ENCODE measurements around the gene PUS1.
A peak's percentile ranks its signal among the peaks of the same experiment; 100 is the strongest.

PUS1 gene

DNA sequence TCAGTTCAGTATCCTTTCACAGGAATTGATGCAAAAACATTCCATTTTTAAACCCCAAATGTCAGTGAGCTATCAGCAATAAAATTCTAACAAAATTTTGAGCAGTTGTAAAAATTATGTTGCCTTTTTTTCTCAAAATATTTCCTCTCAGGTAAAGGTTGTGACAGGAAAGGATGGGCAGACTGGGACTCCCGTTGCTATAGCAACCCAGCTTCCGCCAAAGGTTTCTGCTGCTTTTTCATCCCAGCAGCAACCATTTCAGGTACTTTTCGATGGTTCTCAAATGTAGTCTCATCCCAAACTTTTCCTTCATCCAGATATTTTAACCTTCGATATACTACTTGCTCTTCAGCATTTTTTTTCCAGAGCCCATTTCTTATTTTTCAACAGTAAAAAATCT is 34.3 kb downstream of the PUS1 start:
- DNase-seq: peak in 1 of 2 donors; percentile 46

GRCh38 chr12:131965073-131965472 is 36.0 kb downstream of the PUS1 start:
- DNase-seq: no peak

DNA sequence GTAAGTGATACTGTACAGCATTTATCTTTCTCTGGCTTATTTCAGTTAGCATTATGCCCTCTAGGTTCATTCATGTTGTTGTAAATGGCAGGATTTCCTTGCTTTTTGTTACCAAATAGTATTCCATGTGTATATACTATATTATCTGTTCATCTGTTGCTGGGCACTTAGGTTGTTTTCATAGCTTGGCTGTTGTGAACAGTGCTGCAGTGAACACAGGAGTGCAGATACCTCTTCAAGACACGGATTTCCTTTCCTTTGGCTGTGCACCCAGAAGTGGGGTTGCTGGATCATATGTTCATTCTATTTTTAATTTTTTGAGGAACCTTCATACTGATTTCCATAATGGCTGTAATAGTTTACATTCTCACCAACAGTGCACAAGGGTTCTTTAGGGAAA is 42.1 kb downstream of the PUS1 start:
- no peak for DNase-seq

GRCh38 chr12:131975228-131975627 is 46.2 kb downstream of the PUS1 start:
- no peak for DNase-seq

DNA sequence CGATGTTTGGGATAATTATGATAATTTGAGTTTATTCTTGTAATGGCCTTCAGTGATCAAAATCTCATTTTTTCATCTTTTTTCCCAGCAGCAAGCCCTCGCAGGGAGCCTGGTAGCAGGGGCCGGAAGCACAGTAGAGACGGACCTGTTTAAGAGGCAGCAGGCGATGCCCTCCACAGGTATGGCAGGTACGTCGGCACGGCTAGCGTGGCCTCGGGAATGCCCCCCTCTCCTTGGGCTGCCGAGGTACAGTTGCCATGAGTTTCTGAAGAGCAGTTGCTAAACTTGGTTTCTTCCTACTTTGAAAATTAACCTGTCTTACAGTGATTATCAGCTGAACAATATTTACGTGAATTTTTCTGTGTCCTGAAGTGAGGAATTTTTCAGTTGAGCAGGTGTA is 50.5 kb downstream of the PUS1 start:
- DNase-seq: no peak

- DNase-seq: no peak
Measured at GRCh38 chr12:131980263-131980662, 51.2 kb downstream of the PUS1 start.

GRCh38 chr12:131981388-131981787 is 52.3 kb downstream of the PUS1 start:
- no peak for DNase-seq

GRCh38 chr12:131982041-131982440 is 53.0 kb downstream of the PUS1 start:
- no peak for DNase-seq

DNA sequence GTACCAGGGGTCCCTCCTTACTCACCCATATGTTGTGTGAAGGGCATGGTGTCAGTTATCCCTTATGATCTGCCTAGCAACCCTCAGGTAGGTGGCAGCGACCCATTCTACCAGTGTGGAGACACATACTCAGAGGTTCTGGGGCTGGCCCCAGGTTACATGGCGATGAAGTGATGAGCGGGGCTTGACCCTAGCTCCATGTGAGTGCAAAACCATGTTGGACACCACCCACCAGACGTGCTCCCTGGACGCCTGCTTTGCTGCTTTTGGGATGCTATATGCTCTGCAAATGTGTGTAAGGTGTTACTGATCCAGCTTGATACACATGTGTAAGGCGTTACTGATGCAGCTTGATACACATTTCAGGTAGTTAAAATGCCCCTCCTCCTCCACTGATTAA is 54.0 kb downstream of the PUS1 start:
- no peak for DNase-seq

DNA sequence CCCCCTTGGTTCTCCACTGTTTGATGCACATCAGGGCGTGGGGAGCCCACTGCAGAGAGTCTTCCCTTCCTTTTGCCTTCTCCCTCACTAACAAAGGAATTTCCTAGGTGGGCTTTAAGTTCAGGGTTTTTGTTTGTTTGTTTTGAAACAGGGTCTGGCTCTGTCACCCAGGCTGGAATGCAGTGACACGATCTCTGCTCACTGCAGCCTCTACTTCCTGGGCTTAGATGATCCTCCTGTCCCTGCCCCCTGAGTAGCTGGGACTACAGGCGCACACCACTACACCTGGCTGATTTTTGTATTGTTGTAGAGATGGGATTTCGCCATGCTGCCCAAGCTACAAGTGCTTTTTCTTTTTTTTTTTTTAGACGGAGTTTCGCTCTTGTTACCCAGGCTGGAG is 54.5 kb downstream of the PUS1 start:
- no peak for DNase-seq

- no peak for DNase-seq
Measured at GRCh38 chr12:131984334-131984733, 55.3 kb downstream of the PUS1 start.

- DNase-seq: peak in 1 of 2 donors; percentile 27
Measured at GRCh38 chr12:131985510-131985875, 56.4 kb downstream of the PUS1 start.

DNA sequence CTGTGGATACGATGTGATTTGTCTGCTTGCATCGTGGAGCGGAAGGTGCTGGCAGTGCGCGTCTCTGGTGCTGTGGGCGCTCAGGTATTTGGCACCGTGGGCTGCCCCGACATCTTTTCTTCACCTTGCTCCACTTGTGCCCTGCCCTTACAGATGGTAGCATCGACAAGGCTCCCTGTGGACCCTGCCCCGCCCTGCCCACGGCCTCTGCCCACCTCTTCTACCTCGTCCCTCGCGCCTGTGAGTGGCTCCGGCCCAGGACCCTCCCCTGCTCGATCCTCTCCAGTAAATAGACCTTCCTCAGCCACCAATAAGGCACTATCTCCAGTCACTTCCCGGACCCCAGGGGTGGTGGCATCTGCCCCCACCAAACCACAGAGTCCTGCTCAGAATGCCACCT is 57.3 kb downstream of the PUS1 start:
- no peak for DNase-seq

- DNase-seq: no peak
Measured at GRCh38 chr12:131986910-131987309, 57.8 kb downstream of the PUS1 start.

- DNase-seq: no peak
Measured at GRCh38 chr12:131987552-131987951, 58.5 kb downstream of the PUS1 start.

- no peak for DNase-seq
Measured at GRCh38 chr12:131988054-131988796, 59.1 kb downstream of the PUS1 start.

DNA sequence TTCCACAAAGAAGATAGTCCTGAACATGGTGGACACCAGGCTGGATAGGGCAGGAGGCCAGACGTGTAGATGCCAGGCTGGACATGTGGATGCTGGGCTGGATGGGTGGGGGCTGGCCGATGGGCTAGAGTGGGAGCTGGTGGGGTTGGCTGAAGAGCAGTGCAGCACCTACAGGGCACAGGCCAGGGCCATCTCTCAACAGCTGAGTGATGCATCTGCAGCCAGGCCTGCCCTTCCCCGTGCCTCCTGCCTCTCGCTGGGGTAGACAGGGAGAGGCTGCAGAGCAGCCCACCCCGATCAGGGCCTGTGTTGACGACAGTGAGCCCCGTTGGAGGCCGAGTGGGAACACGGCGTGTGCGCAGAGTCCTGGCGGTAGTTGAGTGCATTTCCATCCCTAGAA is 59.9 kb downstream of the PUS1 start:
- no peak for DNase-seq

DNA sequence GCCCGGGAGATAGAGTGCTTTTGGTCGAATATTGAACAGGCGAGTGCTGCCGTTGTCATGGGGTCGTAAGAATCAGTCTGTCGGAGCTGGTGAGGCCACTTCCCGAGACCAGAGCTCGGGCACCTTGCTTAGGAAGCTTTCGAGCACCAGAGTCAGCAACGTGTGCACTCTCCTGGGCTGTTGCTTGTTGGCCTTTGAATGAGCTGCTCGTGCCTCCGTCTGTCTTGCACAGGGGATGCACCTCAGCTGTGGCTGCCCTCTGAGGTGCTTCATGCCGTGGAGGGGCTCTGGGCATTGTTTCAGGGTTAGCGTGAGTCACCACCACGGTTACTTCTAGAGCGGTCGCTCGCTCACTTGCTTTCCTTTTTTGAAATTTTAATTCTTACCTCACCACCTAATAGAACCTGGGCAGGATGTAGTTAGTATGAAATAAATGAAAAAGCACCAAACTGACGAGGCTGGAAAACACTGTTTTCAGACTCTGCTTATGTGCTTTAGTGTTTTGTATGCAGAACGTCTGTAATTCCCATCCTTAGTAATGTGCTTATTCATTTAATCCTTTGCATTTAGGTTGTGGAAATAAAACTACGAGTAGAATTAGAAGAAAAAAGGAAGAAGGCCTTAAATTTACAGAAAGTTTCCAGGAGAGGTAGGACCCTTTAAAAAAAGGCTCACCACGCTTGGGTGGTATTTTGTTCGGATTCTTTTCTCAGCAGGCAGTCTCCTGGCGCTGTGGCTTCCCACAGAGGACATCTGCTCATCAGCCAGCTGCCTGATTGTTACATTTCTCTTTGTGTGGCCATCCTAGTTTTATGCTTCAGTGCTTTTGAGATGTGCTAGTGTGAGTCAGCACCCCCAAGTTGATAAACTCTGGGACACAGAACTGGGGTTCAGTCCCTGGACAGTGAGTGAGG is 61.2 kb downstream of the PUS1 start:
- no peak for DNase-seq

- no peak for DNase-seq
Measured at GRCh38 chr12:131990980-131991305, 61.9 kb downstream of the PUS1 start.

GRCh38 chr12:131991816-131992430 is 62.8 kb downstream of the PUS1 start:
- DNase-seq: no peak

- DNase-seq: no peak
Measured at GRCh38 chr12:131994589-131994988, 65.5 kb downstream of the PUS1 start.
